Transverse colon (tissue), 4 donors: ENCODE data around the gene P2RX6.

ENCODE experiments used
- CTCF ChIP-seq, 5 experiments: fragments of 200-600 bp in 3 of 5; fragments of 450-650 bp in 2 of 5; sonication (generic) in 3 of 5; IDR thresholded peaks; 1 replicate in 2 of 5; 2 replicates in 3 of 5; pipeline ENCODE4 v1.5.1; 2016 to 2017; ENCODE audit warnings: antibody characterized with exemption in 5 of 5, inconsistent platforms in 3 of 5, mild to moderate bottlenecking in 2 of 5, moderate library complexity in 1 of 5
- EP300 ChIP-seq: sonication (generic); formaldehyde crosslinking; IDR thresholded peaks from one replicate; pipeline ENCODE4 v1.6.1; 2017; ENCODE audit warnings: antibody characterized with exemption, low read depth
- POLR2A ChIP-seq: fragments of 450-650 bp; IDR thresholded peaks from one replicate; pipeline ENCODE4 v1.6.1; 2016; ENCODE audit warnings: antibody characterized with exemption, mild to moderate bottlenecking, moderate library complexity
- POLR2AphosphoS5 ChIP-seq, 3 donors: sonication (generic); formaldehyde crosslinking; IDR thresholded peaks; one replicate each; pipeline ENCODE4 v1.6.1; 2016; ENCODE audit warnings: antibody characterized with exemption in 3 of 3

- no peak for TF ChIP-seq CTCF (IDR thresholded peaks at IDR 0.05)
- no peak for TF ChIP-seq POLR2AphosphoS5 (IDR thresholded peaks at IDR 0.05)
- TF ChIP-seq EP300 = no peak
- TF ChIP-seq POLR2A = no peak
Measured at GRCh38 chr22:21076912-21077625, 62.1 kb downstream of the P2RX6 start.
